Transverse colon (tissue), 4 donors: ENCODE data around the gene ATP5F1D. TPM values are rescaled to one million over a fixed set of nuclear protein-coding genes. Genes with fewer than 3 reads are reported as not detected.
A peak's percentile ranks its signal among the peaks of the same experiment; 100 is the strongest.

ENCODE experiments used
- DNase-seq: peaks from one replicate; pipeline ENCODE4 v3.0.0-alpha.2; 2019
- H3K27ac ChIP-seq, 4 donors: fragments of 200-600 bp; sonication (generic); 2 replicates each; pipeline ENCODE4 v1.5.1; 2016 to 2018; ENCODE audit warnings: inconsistent platforms in 4 of 4
- H3K27me3 ChIP-seq: fragments of 200-600 bp; sonication (generic); 2 replicates; pipeline ENCODE4 v1.5.1; 2017; ENCODE audit warnings: inconsistent platforms
- H3K36me3 ChIP-seq, 4 donors: fragments of 200-600 bp; sonication (generic); 2 replicates each; pipeline ENCODE4 v1.5.1; 2017 to 2019; ENCODE audit warnings: inconsistent platforms in 4 of 4
- H3K4me1 ChIP-seq, 4 donors: fragments of 200-600 bp; sonication (generic); 2 replicates each; pipeline ENCODE4 v1.5.1; 2017 to 2020; ENCODE audit warnings: inconsistent platforms in 4 of 4
- H3K4me3 ChIP-seq, 4 donors: fragments of 200-600 bp; sonication (generic); 1 replicate in 1 of 4; 2 replicates in 3 of 4; pipeline versions ENCODE4 v1.5.1 to v1.6.1; 2017 to 2019; ENCODE audit warnings: inconsistent platforms in 4 of 4
- H3K9me3 ChIP-seq, 2 donors: fragments of 200-600 bp; sonication (generic); 2 replicates each; pipeline ENCODE4 v1.5.1; 2017 to 2019; ENCODE audit warnings: inconsistent platforms in 2 of 2
- EP300 ChIP-seq: sonication (generic); formaldehyde crosslinking; IDR thresholded peaks from one replicate; pipeline ENCODE4 v1.6.1; 2017; ENCODE audit warnings: antibody characterized with exemption, low read depth
- POLR2A ChIP-seq: fragments of 450-650 bp; IDR thresholded peaks from one replicate; pipeline ENCODE4 v1.6.1; 2016; ENCODE audit warnings: antibody characterized with exemption, mild to moderate bottlenecking, moderate library complexity
- POLR2AphosphoS5 ChIP-seq, 3 donors: sonication (generic); formaldehyde crosslinking; IDR thresholded peaks; one replicate each; pipeline ENCODE4 v1.6.1; 2016; ENCODE audit warnings: antibody characterized with exemption in 3 of 3
- WGBS, 2 donors: methylation state at CpG; one replicate each; pipeline ENCODE4 v1.1.5; 2018; ENCODE audit warnings: low coverage in 1 of 2; 5-methylcytosine and 5-hydroxymethylcytosine counted together
- in situ Hi-C, 4 donors: fragments of 200-750 bp; cut with MboI; loops; one replicate each; pipeline versions ENCODE4 v1.15.0 to v1.15.1; 2017; ENCODE audit warnings: low sequenced_read_pairs in 3 of 4, low pct_ligation_motif_present in 1 of 4, low pct_unique_long_range_greater_than_20kb in 1 of 4
- intact Hi-C: fragments of 100-400 bp; cut with DNase I; formaldehyde crosslinking; loops from one replicate; pipeline ENCODE4 v1.15.1; 2023; ENCODE audit warnings: low total_unique reads
- total RNA-seq, 4 donors: library from RNA; depleted of rRNA; stranded (reverse); fragments of >200 nt; gene quantifications; one replicate each; pipeline ENCODE4 v1.1.0, GENCODE V29; 2016
- TF ChIP-seq, protein P1 (sequence below), 5 experiments: fragments of 200-600 bp in 3 of 5; fragments of 450-650 bp in 2 of 5; sonication (generic) in 3 of 5; IDR thresholded peaks; 1 replicate in 2 of 5; 2 replicates in 3 of 5; pipeline ENCODE4 v1.5.1; 2016 to 2017; ENCODE audit warnings: antibody characterized with exemption in 5 of 5, inconsistent platforms in 3 of 5, mild to moderate bottlenecking in 2 of 5, moderate library complexity in 1 of 5

The ATP5F1D gene
- total RNA-seq, 4 donors from 2014 or later: 157 to 650 (median 240) TPM

DNA sequence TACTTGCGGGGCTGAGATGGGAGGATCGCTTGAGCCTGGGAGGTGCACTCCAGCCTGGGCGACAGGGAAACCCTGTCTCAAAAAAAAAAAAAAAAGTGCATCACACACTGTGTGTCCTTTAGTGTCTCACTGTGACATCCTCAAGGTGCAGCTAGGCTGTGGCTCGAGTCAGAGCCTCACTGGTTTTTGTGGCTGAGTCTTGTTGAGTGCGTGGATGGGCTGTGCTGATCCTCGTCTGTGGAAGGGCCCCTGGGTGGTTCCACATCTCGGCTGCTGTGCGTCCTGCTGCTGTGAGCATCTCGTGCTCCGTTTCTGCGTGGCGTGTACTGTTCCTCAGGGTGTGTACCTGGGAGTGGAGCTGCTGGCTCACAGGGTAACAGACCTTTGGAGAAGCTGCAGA is 24.8 kb upstream of the ATP5F1D start:
- H3K27ac ChIP-seq: peak overlapping the region; percentile 57 to 88 (median 78)

GRCh38 chr19:1217366-1217765 is 24.2 kb upstream of the ATP5F1D start:
- peak overlapping the region; percentile 45 to 63 (median 58) for H3K27ac ChIP-seq
- H3K36me3 ChIP-seq: peaks cover 0 to 10% (median 0%) of the 10 kb centered on the region in 4 donors
- 79% methylated on average over 15 of the region's 15 CpGs; no CpG with 5 or more reads in 1 of the 2 donors for WGBS, 2 donors
- peaks cover 37 to 68% (median 41%) of the 10 kb centered on the region in 4 donors for H3K4me1 ChIP-seq
- TF ChIP-seq, protein P1, sequence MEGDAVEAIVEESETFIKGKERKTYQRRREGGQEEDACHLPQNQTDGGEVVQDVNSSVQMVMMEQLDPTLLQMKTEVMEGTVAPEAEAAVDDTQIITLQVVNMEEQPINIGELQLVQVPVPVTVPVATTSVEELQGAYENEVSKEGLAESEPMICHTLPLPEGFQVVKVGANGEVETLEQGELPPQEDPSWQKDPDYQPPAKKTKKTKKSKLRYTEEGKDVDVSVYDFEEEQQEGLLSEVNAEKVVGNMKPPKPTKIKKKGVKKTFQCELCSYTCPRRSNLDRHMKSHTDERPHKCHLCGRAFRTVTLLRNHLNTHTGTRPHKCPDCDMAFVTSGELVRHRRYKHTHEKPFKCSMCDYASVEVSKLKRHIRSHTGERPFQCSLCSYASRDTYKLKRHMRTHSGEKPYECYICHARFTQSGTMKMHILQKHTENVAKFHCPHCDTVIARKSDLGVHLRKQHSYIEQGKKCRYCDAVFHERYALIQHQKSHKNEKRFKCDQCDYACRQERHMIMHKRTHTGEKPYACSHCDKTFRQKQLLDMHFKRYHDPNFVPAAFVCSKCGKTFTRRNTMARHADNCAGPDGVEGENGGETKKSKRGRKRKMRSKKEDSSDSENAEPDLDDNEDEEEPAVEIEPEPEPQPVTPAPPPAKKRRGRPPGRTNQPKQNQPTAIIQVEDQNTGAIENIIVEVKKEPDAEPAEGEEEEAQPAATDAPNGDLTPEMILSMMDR (IDR thresholded peaks at IDR 0.05): no peak
- TF ChIP-seq POLR2A: no peak
- TF ChIP-seq EP300: no peak
- TF ChIP-seq POLR2AphosphoS5 (IDR thresholded peaks at IDR 0.05): no peak
- in situ Hi-C loops: no loop called here
- H3K9me3 ChIP-seq: no peaks in the 10 kb centered on the region
- H3K4me3 ChIP-seq: no peak overlapping the region
- no peak for DNase-seq
- intact Hi-C loops: no loop called here
- no peaks in the 10 kb centered on the region for H3K27me3 ChIP-seq

More for the DNA sequence above, 24.8 kb upstream of the ATP5F1D start:
- Histone ChIP-seq H3K4me3 (no peak overlapping the region), H3K36me3 (peaks cover 0 to 10% (median 0%) of the 10 kb centered on the region in 4 donors), H3K9me3 (no peaks in the 10 kb centered on the region), H3K27me3 (no peaks in the 10 kb centered on the region), H3K4me1 (peaks cover 37 to 70% (median 40%) of the 10 kb centered on the region in 4 donors)
- TF ChIP-seq POLR2A: no peak
- TF ChIP-seq, protein P1 (IDR thresholded peaks at IDR 0.05): no peak
- TF ChIP-seq POLR2AphosphoS5 (IDR thresholded peaks at IDR 0.05): no peak
- no peak for TF ChIP-seq EP300
- intact Hi-C loops: no loop called here
- 78 to 100% methylated on average over 1 to 12 of the region's 12 CpGs for WGBS, 2 donors
- DNase-seq: no peak
- in situ Hi-C loops: no loop called here

DNA sequence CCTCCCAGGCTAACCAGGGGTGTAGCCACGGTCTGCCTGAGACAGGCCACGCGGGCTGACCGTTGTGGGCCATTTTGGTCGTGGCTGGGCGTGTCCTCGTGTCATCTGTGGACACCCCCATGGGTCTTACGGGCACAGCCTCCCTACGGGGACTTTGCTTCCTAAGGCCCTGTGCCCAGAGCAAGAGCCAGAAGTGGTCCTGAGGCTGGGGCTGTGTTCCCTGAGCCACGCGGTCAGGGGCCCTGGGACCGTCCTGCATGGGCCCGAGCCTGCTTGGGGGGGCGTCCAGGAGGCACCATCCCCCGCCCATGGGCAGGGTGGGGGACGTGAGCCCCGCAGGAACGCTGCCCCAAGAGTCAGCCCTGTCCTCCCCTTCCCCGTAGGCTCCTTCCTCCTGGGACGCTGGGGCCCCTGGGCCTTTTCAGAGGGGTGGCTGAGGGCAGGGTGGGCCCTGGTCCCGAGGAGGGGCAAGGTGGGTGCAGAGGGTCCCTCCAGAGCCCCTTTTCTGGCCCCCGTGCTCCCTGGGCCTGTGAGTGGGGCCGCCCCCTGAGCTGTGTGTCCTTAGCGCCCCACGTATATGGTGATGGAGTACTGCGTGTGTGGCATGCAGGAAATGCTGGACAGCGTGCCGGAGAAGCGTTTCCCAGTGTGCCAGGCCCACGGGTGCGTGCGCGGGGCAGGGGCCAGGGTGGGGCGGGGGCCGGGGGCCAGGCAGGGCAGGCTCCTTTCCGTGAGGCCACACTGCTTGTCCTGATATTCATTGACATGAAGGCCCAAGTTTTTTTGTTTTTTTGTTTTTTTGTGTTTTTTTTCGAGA is 22.6 kb upstream of the ATP5F1D start:
- intact Hi-C loops: no loop called here
- no peak for DNase-seq
- peaks cover 28 to 56% (median 35%) of the 10 kb centered on the region in 4 donors for H3K4me1 ChIP-seq
- H3K9me3 ChIP-seq: no peaks in the 10 kb centered on the region
- peaks cover 0 to 10% (median 0%) of the 10 kb centered on the region in 4 donors for H3K36me3 ChIP-seq
- H3K4me3 ChIP-seq: no peak overlapping the region
- peak overlapping the region; percentile 45 to 63 (median 58) for H3K27ac ChIP-seq
- WGBS, 2 donors: 82 to 100% methylated on average over 6 to 36 of the region's 37 CpGs
- no peaks in the 10 kb centered on the region for H3K27me3 ChIP-seq
- in situ Hi-C loops: no loop called here
- TF ChIP-seq POLR2AphosphoS5 (IDR thresholded peaks at IDR 0.05) (no peak), EP300 (no peak), POLR2A (no peak)
- TF ChIP-seq, protein P1 (IDR thresholded peaks at IDR 0.05): no peak

GRCh38 chr19:1219786-1220476 is 21.6 kb upstream of the ATP5F1D start:
- TF ChIP-seq, protein P1 (IDR thresholded peaks at IDR 0.05): no peak
- TF ChIP-seq EP300 (no peak), POLR2A (no peak), POLR2AphosphoS5 (IDR thresholded peaks at IDR 0.05) (no peak)
- H3K27ac ChIP-seq: no peak overlapping the region
- intact Hi-C loops (no loop called here), in situ Hi-C loops (no loop called here)
- no peak for DNase-seq
- no peak overlapping the region for H3K4me3 ChIP-seq
- no peaks in the 10 kb centered on the region for H3K27me3 ChIP-seq
- H3K4me1 ChIP-seq: peaks cover 19 to 47% (median 25%) of the 10 kb centered on the region in 4 donors
- peaks cover 0 to 10% (median 0%) of the 10 kb centered on the region in 4 donors for H3K36me3 ChIP-seq
- 83 to 91% methylated on average over 2 to 10 of the region's 19 CpGs for WGBS, 2 donors
- no peaks in the 10 kb centered on the region for H3K9me3 ChIP-seq
